ENCODE results near the gene VTI1A. TPM values are rescaled to one million over a fixed set of nuclear protein-coding genes. Genes with fewer than 3 reads are reported as not detected.

Gene VTI1A
- total and polyA plus RNA-seq, 2 experiments from 2014 or later = 26.8 to 31.0 TPM

- peaks cover 8% of the 10 kb centered on the region for H3K9me3 Mint-ChIP-seq
- peaks cover 5% of the 10 kb centered on the region for H3K36me3 Mint-ChIP-seq (ENCODE audit: low read depth)
- TF ChIP-seq CREB1 (CRISPR knock-in tag; IDR thresholded peaks at IDR 0.05; ENCODE audit: low read depth) (no peak), ZNF114 (CRISPR knock-in tag; IDR thresholded peaks at IDR 0.05) (no peak), EZH2 (IDR thresholded peaks at IDR 0.05; ENCODE audit: low read depth, unreplicated experiment) (no peak), NANOG (IDR thresholded peaks at IDR 0.05; ENCODE audit: borderline replicate concordance) (no peak)
- TF ChIP-seq, protein P1, sequence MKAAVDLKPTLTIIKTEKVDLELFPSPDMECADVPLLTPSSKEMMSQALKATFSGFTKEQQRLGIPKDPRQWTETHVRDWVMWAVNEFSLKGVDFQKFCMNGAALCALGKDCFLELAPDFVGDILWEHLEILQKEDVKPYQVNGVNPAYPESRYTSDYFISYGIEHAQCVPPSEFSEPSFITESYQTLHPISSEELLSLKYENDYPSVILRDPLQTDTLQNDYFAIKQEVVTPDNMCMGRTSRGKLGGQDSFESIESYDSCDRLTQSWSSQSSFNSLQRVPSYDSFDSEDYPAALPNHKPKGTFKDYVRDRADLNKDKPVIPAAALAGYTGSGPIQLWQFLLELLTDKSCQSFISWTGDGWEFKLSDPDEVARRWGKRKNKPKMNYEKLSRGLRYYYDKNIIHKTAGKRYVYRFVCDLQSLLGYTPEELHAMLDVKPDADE (IDR thresholded peaks at IDR 0.05) = no peak
- TF ChIP-seq, protein P2, sequence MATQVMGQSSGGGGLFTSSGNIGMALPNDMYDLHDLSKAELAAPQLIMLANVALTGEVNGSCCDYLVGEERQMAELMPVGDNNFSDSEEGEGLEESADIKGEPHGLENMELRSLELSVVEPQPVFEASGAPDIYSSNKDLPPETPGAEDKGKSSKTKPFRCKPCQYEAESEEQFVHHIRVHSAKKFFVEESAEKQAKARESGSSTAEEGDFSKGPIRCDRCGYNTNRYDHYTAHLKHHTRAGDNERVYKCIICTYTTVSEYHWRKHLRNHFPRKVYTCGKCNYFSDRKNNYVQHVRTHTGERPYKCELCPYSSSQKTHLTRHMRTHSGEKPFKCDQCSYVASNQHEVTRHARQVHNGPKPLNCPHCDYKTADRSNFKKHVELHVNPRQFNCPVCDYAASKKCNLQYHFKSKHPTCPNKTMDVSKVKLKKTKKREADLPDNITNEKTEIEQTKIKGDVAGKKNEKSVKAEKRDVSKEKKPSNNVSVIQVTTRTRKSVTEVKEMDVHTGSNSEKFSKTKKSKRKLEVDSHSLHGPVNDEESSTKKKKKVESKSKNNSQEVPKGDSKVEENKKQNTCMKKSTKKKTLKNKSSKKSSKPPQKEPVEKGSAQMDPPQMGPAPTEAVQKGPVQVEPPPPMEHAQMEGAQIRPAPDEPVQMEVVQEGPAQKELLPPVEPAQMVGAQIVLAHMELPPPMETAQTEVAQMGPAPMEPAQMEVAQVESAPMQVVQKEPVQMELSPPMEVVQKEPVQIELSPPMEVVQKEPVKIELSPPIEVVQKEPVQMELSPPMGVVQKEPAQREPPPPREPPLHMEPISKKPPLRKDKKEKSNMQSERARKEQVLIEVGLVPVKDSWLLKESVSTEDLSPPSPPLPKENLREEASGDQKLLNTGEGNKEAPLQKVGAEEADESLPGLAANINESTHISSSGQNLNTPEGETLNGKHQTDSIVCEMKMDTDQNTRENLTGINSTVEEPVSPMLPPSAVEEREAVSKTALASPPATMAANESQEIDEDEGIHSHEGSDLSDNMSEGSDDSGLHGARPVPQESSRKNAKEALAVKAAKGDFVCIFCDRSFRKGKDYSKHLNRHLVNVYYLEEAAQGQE (IDR thresholded peaks at IDR 0.05; ENCODE audit: unreplicated experiment) = no peak
- TF ChIP-seq, protein P3, sequence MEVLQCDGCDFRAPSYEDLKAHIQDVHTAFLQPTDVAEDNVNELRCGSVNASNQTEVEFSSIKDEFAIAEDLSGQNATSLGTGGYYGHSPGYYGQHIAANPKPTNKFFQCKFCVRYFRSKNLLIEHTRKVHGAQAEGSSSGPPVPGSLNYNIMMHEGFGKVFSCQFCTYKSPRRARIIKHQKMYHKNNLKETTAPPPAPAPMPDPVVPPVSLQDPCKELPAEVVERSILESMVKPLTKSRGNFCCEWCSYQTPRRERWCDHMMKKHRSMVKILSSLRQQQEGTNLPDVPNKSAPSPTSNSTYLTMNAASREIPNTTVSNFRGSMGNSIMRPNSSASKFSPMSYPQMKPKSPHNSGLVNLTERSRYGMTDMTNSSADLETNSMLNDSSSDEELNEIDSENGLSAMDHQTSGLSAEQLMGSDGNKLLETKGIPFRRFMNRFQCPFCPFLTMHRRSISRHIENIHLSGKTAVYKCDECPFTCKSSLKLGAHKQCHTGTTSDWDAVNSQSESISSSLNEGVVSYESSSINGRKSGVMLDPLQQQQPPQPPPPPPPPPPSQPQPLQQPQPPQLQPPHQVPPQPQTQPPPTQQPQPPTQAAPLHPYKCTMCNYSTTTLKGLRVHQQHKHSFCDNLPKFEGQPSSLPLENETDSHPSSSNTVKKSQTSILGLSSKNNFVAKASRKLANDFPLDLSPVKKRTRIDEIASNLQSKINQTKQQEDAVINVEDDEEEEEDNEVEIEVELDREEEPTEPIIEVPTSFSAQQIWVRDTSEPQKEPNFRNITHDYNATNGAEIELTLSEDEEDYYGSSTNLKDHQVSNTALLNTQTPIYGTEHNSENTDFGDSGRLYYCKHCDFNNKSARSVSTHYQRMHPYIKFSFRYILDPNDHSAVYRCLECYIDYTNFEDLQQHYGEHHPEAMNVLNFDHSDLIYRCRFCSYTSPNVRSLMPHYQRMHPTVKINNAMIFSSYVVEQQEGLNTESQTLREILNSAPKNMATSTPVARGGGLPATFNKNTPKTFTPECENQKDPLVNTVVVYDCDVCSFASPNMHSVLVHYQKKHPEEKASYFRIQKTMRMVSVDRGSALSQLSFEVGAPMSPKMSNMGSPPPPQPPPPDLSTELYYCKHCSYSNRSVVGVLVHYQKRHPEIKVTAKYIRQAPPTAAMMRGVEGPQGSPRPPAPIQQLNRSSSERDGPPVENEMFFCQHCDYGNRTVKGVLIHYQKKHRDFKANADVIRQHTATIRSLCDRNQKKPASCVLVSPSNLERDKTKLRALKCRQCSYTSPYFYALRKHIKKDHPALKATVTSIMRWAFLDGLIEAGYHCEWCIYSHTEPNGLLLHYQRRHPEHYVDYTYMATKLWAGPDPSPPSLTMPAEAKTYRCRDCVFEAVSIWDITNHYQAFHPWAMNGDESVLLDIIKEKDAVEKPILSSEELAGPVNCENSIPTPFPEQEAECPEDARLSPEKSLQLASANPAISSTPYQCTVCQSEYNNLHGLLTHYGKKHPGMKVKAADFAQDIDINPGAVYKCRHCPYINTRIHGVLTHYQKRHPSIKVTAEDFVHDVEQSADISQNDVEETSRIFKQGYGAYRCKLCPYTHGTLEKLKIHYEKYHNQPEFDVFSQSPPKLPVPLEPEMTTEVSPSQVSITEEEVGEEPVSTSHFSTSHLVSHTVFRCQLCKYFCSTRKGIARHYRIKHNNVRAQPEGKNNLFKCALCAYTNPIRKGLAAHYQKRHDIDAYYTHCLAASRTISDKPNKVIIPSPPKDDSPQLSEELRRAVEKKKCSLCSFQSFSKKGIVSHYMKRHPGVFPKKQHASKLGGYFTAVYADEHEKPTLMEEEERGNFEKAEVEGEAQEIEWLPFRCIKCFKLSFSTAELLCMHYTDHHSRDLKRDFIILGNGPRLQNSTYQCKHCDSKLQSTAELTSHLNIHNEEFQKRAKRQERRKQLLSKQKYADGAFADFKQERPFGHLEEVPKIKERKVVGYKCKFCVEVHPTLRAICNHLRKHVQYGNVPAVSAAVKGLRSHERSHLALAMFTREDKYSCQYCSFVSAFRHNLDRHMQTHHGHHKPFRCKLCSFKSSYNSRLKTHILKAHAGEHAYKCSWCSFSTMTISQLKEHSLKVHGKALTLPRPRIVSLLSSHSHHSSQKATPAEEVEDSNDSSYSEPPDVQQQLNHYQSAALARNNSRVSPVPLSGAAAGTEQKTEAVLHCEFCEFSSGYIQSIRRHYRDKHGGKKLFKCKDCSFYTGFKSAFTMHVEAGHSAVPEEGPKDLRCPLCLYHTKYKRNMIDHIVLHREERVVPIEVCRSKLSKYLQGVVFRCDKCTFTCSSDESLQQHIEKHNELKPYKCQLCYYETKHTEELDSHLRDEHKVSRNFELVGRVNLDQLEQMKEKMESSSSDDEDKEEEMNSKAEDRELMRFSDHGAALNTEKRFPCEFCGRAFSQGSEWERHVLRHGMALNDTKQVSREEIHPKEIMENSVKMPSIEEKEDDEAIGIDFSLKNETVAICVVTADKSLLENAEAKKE (CRISPR knock-in tag; IDR thresholded peaks at IDR 0.05) = no peak
- H3K27ac ChIP-seq (ENCODE audit: low read depth) = no peak overlapping the region
- H4K20me1 ChIP-seq (replicated peaks; ENCODE audit: insufficient read depth) = no peaks in the 10 kb centered on the region
- no peaks in the 10 kb centered on the region for H3K4me1 Mint-ChIP-seq
- H3K79me2 ChIP-seq (replicated peaks; ENCODE audit: insufficient read depth) = no peaks in the 10 kb centered on the region
- H3K36me3 ChIP-seq (ENCODE audit: insufficient read depth) = no peaks in the 10 kb centered on the region
- H3K27ac Mint-ChIP-seq = no peak overlapping the region
- H3K27me3 ChIP-seq (ENCODE audit: insufficient read depth) = no peaks in the 10 kb centered on the region
- no peaks in the 10 kb centered on the region for H3K4me1 ChIP-seq (ENCODE audit: insufficient read depth)
- no peak overlapping the region for H3K4me2 ChIP-seq
- peaks cover 5% of the 10 kb centered on the region for H3K27me3 Mint-ChIP-seq (ENCODE audit: insufficient read depth, low read depth, poor library complexity)
- no peak for DNase-seq (ENCODE audit: low spot score)
- H2AFZ ChIP-seq = no peak overlapping the region
- H3K4me3 ChIP-seq = no peak overlapping the region
- H3K4me3 Mint-ChIP-seq = no peak overlapping the region
- peaks cover 14% of the 10 kb centered on the region for H3K9me2 ChIP-seq (ENCODE audit: insufficient read depth)
- H3F3A ChIP-seq (replicated peaks; ENCODE audit: low read depth) = no peaks in the 10 kb centered on the region
- no peak for ATAC-seq
These were observed 412.1 kb downstream of the VTI1A start for GRCh38 chr10:112858986-112859651.
